Measurements from ENCODE around the gene SPRED2. TPM values are rescaled to one million over a fixed set of nuclear protein-coding genes. Genes with fewer than 3 reads are reported as not detected.

SPRED2 gene
- total and polyA plus RNA-seq, 11 donors = 7.0 to 24.4 (median 16.1) TPM

- 65 to 97% (median 88%) methylated on average over 3 of the region's 3 CpGs for WGBS, 4 donors
- Histone ChIP-seq H3K9me3 (no peaks in the 10 kb centered on the region), H3K36me3 (no peaks in the 10 kb centered on the region), H3K4me3 (no peak overlapping the region), H3K27ac (no peak overlapping the region), H3K27me3 (no peaks in the 10 kb centered on the region), H3K4me1 (peaks cover 7 to 72% (median 39%) of the 10 kb centered on the region in 12 donors)
- intact Hi-C loops (cut with DNase I) = loop anchor here in 1 of 10 donors (10.0 kb wide), 1 partner anchor 110 kb away; no protein-coding TSS in a partner anchor
- TF ChIP-seq, protein P1, sequence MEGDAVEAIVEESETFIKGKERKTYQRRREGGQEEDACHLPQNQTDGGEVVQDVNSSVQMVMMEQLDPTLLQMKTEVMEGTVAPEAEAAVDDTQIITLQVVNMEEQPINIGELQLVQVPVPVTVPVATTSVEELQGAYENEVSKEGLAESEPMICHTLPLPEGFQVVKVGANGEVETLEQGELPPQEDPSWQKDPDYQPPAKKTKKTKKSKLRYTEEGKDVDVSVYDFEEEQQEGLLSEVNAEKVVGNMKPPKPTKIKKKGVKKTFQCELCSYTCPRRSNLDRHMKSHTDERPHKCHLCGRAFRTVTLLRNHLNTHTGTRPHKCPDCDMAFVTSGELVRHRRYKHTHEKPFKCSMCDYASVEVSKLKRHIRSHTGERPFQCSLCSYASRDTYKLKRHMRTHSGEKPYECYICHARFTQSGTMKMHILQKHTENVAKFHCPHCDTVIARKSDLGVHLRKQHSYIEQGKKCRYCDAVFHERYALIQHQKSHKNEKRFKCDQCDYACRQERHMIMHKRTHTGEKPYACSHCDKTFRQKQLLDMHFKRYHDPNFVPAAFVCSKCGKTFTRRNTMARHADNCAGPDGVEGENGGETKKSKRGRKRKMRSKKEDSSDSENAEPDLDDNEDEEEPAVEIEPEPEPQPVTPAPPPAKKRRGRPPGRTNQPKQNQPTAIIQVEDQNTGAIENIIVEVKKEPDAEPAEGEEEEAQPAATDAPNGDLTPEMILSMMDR (IDR thresholded peaks at IDR 0.05) = no peak
- TF ChIP-seq POLR2A (IDR thresholded peaks at IDR 0.05) = no peak
- DNase-seq = no peak
- no peak for ATAC-seq
Observed at GRCh38 chr2:65424391-65424790, 8.0 kb downstream of the SPRED2 start.

DNA sequence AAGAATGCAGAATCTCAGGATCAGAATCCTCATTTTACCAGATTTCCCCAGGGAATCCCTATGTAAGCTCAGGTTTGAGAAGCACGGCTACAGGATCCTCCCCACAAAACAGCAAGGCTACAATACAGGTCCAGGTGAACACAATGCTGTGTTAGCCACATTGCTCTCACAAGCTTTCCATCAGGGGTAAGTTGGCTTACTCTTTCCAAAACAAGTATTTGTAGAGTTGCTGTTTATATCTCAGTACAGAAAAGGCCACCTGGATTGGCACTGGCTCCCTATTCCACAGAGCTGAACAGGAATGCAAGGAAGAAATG is 11.0 kb downstream of the SPRED2 start:
- TF ChIP-seq, protein P1 (IDR thresholded peaks at IDR 0.05) = no peak
- TF ChIP-seq POLR2A (IDR thresholded peaks at IDR 0.05) = no peak
- peaks cover 7 to 69% (median 41%) of the 10 kb centered on the region in 12 donors for H3K4me1 ChIP-seq
- no peaks in the 10 kb centered on the region for H3K27me3 ChIP-seq
- ATAC-seq (no peak), DNase-seq (no peak)
- no peak overlapping the region for H3K4me3 ChIP-seq
- H3K27ac ChIP-seq = peak overlapping the region in 2 of 12 donors; percentile 0 to 31
- WGBS, 4 donors = 58 to 77% (median 68%) methylated on average over 1 of the region's 1 CpG
- intact Hi-C loops (cut with DNase I) = loop anchor here in 1 of 10 donors (10.0 kb wide), 1 partner anchor 107 kb away; no protein-coding TSS in a partner anchor
- no peaks in the 10 kb centered on the region for H3K36me3 ChIP-seq
- no peaks in the 10 kb centered on the region for H3K9me3 ChIP-seq

GRCh38 chr2:65420712-65421431 is 11.5 kb downstream of the SPRED2 start:
- Histone ChIP-seq H3K4me3 (no peak overlapping the region), H3K36me3 (no peaks in the 10 kb centered on the region), H3K27me3 (no peaks in the 10 kb centered on the region), H3K9me3 (no peaks in the 10 kb centered on the region), H3K4me1 (peaks cover 7 to 69% (median 40%) of the 10 kb centered on the region in 12 donors), H3K27ac (peak overlapping the region in 2 of 12 donors; percentile 0 to 31)
- WGBS, 4 donors = 35 to 47% (median 39%) methylated on average over 6 of the region's 6 CpGs
- TF ChIP-seq, protein P1 (IDR thresholded peaks at IDR 0.05) = no peak
- no peak for TF ChIP-seq POLR2A (IDR thresholded peaks at IDR 0.05)
- peak in 3 of 4 donors; percentile 70 to 88 (median 72) for ATAC-seq
- DNase-seq = peak in 1 of 5 donors; percentile 25
- intact Hi-C loops (cut with DNase I) = loop anchor here in 1 of 10 donors (10.0 kb wide), 1 partner anchor 106 kb away; no protein-coding TSS in a partner anchor

- TF ChIP-seq POLR2A (IDR thresholded peaks at IDR 0.05) = no peak
- TF ChIP-seq, protein P1 (IDR thresholded peaks at IDR 0.05) = no peak
- intact Hi-C loops (cut with DNase I) = no loop called here
Observed at GRCh38 chr2:65417509-65418085, 14.8 kb downstream of the SPRED2 start.

More at GRCh38 chr2:65417509-65418085, 14.8 kb downstream of the SPRED2 start:
- WGBS, 4 donors = 84 to 93% (median 89%) methylated on average over 3 of the region's 3 CpGs
- H3K4me1 ChIP-seq = peaks cover 7 to 73% (median 34%) of the 10 kb centered on the region in 12 donors
- no peaks in the 10 kb centered on the region for H3K27me3 ChIP-seq
- no peaks in the 10 kb centered on the region for H3K36me3 ChIP-seq
- DNase-seq (no peak), ATAC-seq (no peak)
- H3K4me3 ChIP-seq = no peak overlapping the region
- H3K27ac ChIP-seq = no peak overlapping the region
- H3K9me3 ChIP-seq = no peaks in the 10 kb centered on the region
